ENCODE data around the gene BSCL2. TPM values are rescaled to one million over a fixed set of nuclear protein-coding genes. Genes with fewer than 3 reads are reported as not detected.

Gene BSCL2
- 10 to 100 TPM; 26.6 to 33.7 TPM for total RNA-seq

GRCh38 chr11:62707277-62707861, at the start of gene BSCL2, which contains the start of gene GNG3:
TSS of gene BSCL2 (minus strand) at chr11:62707424. CDS start at chr11:62707195, 229 bp downstream.
TSS of gene GNG3 (plus strand) at chr11:62707676. CDS start at chr11:62708296, 620 bp downstream.

GRCh38 chr11:62753736-62754603, 46.7 kb upstream of the BSCL2 start, which contains the start of gene ZBTB3:
TSS of gene ZBTB3 (minus strand) at chr11:62754160. CDS start at chr11:62753664, 496 bp downstream.

GRCh38 chr11:62728171-62728988, 21.2 kb upstream of the BSCL2 start, which contains the start of gene TTC9C:
TSS of gene TTC9C (plus strand) at chr11:62728486. CDS start at chr11:62728849, 363 bp downstream.

DNA sequence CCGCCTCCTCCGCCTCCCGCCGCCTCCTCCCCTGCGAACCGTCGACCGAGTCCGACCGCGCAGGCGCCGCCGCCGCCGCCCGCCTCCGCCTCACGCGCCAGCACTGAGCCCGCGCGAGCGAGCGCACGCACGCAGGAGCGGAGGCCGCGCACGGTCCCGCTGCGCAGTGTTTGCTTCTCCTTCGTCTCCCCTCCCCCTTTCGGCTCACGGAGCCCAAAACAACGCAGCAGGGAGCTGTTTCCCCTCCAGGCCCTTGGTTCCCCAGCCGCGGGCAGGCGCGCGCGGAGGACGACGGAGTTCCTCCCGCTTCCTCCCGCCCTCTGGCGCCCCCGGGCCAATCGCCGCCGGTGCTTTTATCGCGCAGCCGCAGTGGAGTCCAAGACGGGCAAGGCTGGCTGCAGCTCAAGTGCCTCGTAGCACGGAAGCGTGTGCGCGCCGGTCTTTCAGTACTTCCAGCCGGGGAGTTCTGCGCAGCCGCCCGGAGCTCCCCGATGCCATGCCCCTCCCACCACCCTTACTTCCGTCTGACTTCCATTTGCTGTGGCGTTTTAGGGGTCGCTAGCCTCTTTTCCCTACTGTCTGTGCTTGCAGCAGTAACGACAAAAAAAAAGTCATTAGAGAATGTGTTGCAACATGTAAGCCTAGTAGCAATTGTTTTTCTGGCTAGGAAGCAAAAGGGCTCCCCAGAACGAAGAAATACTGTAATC, 20.1 kb upstream of the BSCL2 start, which contains the start of gene HNRNPUL2:
Gene HNRNPUL2, minus strand, starts transcription at position 293 of the 707 bp plus-strand sequence. CDS start 301 bp downstream, outside the sequence.

GRCh38 chr11:62689421-62690183, 17.6 kb downstream of the BSCL2 start, which contains the start of gene LRRN4CL:
TSS of gene LRRN4CL (minus strand) at chr11:62689530. CDS start at chr11:62688508, 1,022 bp downstream.

DNA sequence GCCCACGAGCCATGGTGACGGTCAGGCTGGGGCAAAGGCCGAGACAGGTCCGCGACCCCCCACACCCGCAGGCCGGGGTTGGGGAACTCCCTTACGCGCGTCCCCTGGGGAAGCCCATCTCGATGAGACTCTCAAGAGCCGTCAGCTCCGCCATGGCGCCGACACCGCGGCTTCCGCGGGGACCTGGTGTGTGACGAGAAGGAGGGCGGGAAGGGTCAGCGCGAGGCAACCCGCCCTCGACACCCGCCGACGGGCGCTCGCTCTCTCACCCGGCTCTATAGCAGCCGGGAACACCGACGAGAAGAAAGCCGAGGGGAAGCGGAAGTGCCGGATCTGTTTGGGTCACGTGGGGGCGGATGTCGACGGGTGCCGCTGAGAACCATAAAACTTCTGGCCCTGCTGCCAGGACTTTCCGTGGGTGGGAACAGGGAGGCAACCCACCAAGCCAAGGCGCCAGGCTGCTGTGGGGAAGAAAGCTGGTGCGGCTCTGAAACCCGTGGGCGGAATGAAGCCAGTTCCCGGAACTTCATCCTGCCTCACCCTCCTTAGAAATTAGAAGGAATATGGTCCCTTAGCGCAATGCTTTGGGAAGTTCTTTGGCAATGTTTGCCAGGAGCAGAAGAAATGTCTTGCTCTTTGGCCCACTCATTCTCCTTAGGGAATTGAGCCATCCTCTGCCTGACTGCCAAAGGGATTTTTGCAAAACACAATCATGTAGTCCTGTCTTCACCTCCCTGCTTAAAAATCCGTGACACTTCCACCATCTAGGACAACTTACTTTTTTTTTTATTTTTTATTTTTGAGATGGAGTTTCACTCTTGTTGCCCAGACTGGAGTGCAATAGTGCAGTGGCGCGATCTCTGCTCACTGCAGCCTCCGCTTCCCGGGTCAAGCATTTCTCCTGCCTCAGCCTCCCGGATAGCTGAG, 28.2 kb downstream of the BSCL2 start, which contains the start of gene UBXN1:
Gene UBXN1, minus strand, starts transcription at position 304 of the 927 bp plus-strand sequence. Its CDS starts 150 bp downstream, at position 154.

DNA sequence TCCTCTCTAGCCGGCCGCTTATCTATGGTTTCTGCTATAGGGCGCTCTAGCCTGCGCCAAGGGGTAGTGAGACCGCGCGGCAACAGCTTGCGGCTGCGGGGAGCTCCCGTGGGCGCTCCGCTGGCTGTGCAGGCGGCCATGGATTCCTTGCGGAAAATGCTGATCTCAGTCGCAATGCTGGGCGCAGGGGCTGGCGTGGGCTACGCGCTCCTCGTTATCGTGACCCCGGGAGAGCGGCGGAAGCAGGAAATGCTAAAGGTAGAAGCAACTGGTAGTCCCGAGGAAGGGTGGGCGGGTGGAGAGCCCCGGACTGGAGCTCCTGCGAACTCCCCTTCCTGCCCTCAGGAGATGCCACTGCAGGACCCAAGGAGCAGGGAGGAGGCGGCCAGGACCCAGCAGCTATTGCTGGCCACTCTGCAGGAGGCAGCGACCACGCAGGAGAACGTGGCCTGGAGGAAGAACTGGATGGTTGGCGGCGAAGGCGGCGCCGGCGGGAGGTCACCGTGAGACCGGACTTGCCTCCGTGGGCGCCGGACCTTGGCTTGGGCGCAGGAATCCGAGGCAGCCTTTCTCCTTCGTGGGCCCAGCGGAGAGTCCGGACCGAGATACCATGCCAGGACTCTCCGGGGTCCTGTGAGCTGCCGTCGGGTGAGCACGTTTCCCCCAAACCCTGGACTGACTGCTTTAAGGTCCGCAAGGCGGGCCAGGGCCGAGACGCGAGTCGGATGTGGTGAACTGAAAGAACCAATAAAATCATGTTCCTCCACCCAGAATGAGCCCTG, 35.4 kb downstream of the BSCL2 start, which contains the start of the genes LBHD1 and UQCC3:
Gene LBHD1, minus strand, starts transcription at position 660 of the 782 bp plus-strand sequence. CDS start 2,236 bp downstream, outside the sequence.
Gene UQCC3, plus strand, starts transcription at position 66 of the 782 bp plus-strand sequence. Its CDS starts 73 bp downstream, at position 139.

DNA sequence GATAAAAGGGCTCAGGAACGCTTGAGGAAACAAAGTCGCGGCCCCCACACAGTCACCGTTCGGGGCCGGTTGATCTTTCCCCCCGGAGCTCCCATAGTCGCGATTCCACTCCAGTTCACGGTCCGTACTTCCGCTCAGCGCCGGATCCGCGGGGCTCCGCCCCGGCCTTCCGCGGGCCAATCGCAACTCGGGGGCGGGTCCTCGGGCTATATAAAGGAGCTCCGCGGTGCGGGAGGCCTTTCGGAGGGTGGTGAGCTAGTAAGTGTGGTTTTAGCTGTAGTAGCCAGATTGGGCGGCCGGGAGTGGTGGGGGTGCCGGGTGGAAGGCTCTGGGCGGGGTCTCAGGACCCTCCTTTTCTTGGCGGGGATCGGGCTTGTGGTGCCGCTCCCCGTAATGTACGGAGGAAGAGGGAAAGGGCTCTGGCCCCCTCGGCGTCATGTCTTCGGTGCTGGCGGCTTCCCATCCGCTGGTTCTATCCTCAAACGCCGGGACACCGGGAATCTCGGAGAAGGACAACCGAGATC, 42.1 kb downstream of the BSCL2 start, which contains the start of the genes C11orf98 and CSKMT:
Gene C11orf98, minus strand, starts transcription at position 136 of the 524 bp plus-strand sequence. Its CDS starts 41 bp downstream, at position 95.
Gene CSKMT, plus strand, starts transcription at position 238 of the 524 bp plus-strand sequence. CDS start 568 bp downstream, outside the sequence.

GRCh38 chr11:62645946-62646824, 61.0 kb downstream of the BSCL2 start, which contains the start of gene GANAB:
TSS of gene GANAB (minus strand) at chr11:62646613. CDS start at chr11:62646599, 14 bp downstream.

Other genes starting within 250 kb of the BSCL2 start
- 100 to 1,000 TPM in 1 of 2 experiments, 10 to 100 TPM in 1; 96.0 to 111 TPM for gene AHNAK, start 160.6 kb downstream of the BSCL2 start, total RNA-seq
- 1,000 to 10,000 TPM; 1,877 to 1,888 TPM for gene EEF1G, start 133.5 kb downstream of the BSCL2 start, total RNA-seq
- gene TUT1, start 115.9 kb downstream of the BSCL2 start, total RNA-seq: 10 to 100 TPM; 26.2 to 28.2 TPM
- gene MTA2, start 105.6 kb downstream of the BSCL2 start, total RNA-seq: 100 to 1,000 TPM; 208 to 223 TPM
- 100 to 1,000 TPM; 133 to 139 TPM for gene EML3, start 94.6 kb downstream of the BSCL2 start, total RNA-seq
- 1 to 10 TPM; 1.1 to 1.7 TPM for gene ROM1, start 94.2 kb downstream of the BSCL2 start, total RNA-seq
- 10 to 100 TPM; 70.9 to 73.2 TPM for gene B3GAT3, start 85.4 kb downstream of the BSCL2 start, total RNA-seq
- gene GANAB, start 60.8 kb downstream of the BSCL2 start, total RNA-seq: 100 to 1,000 TPM; 297 to 300 TPM
- gene INTS5, start 54.1 kb downstream of the BSCL2 start, total RNA-seq: 10 to 100 TPM; 31.4 to 32.4 TPM
- gene C11orf98, start 42.2 kb downstream of the BSCL2 start, total RNA-seq: 10 to 100 TPM; 83.3 to 83.8 TPM
- gene CSKMT, start 42.1 kb downstream of the BSCL2 start, total RNA-seq: 10 to 100 TPM; 12.8 to 14.2 TPM
- 1 to 10 TPM; 6.2 to 8.1 TPM for gene UQCC3, start 35.8 kb downstream of the BSCL2 start, total RNA-seq
- 10 to 100 TPM; 26.5 to 28.9 TPM for gene LBHD1, start 35.2 kb downstream of the BSCL2 start, total RNA-seq
- 100 to 1,000 TPM; 157 to 162 TPM for gene UBXN1, start 28.4 kb downstream of the BSCL2 start, total RNA-seq
- under 1 TPM; 0.14 to 0.35 TPM for gene LRRN4CL, start 17.9 kb downstream of the BSCL2 start, total RNA-seq
- gene GNG3, start 252 bp upstream of the BSCL2 start, total RNA-seq: not detected
- gene HNRNPUL2, start 20.0 kb upstream of the BSCL2 start, total RNA-seq: 10 to 100 TPM; 60.2 to 63.0 TPM
- gene TTC9C, start 21.1 kb upstream of the BSCL2 start, total RNA-seq: 10 to 100 TPM; 42.4 to 43.6 TPM
- gene ZBTB3, start 46.7 kb upstream of the BSCL2 start, total RNA-seq: 10 to 100 TPM; 14.8 to 17.8 TPM
- gene POLR2G, start 54.2 kb upstream of the BSCL2 start, total RNA-seq: 10 to 100 TPM; 84.5 to 93.5 TPM
- gene TAF6L, start 64.0 kb upstream of the BSCL2 start, total RNA-seq: 10 to 100 TPM; 21.3 to 22.1 TPM
- 10 to 100 TPM; 45.4 to 45.5 TPM for gene TMEM179B, start 80.0 kb upstream of the BSCL2 start, total RNA-seq
- gene TMEM223, start 84.6 kb upstream of the BSCL2 start, total RNA-seq: 10 to 100 TPM; 19.1 to 21.5 TPM
- gene NXF1, start 98.0 kb upstream of the BSCL2 start, total RNA-seq: 100 to 1,000 TPM; 101 to 104 TPM
- gene STX5, start 124.6 kb upstream of the BSCL2 start, total RNA-seq: 10 to 100 TPM; 43.5 to 43.8 TPM
- gene TEX54, start 125.4 kb upstream of the BSCL2 start, total RNA-seq: not detected
- gene WDR74, start 132.2 kb upstream of the BSCL2 start, total RNA-seq: 10 to 100 TPM; 64.7 to 71.4 TPM
- gene SLC3A2, start 173.5 kb upstream of the BSCL2 start, total RNA-seq: 100 to 1,000 TPM; 150 to 157 TPM
- gene CHRM1, start 213.9 kb upstream of the BSCL2 start, total RNA-seq: not detected